Common myeloid progenitor, CD34-positive (primary cell): ENCODE data around the gene RETREG1.

Source experiments
- CTCF ChIA-PET: fragments of 350-600 bp; sonication (Branson Sonifier 250); formaldehyde crosslinking; loops from one replicate; lab custom pipeline; 2021; ENCODE audit warnings: antibody characterized with exemption; lab: Charles Lee
- POLR2A ChIA-PET: fragments of 350-600 bp; sonication (Branson Sonifier 250); formaldehyde crosslinking; loops from one replicate; lab custom pipeline; 2021; ENCODE audit warnings: antibody characterized with exemption; lab: Charles Lee
- DNase-seq, 3 donors: peaks; one replicate each; pipeline versions ENCODE4 v3.0.0 to v3.0.0-alpha.2; 2013
- H3K27ac ChIP-seq, 2 experiments: 1 replicate in 1 of 2; 2 replicates in 1 of 2; pipeline ENCODE4 v1.7.0; 2013; ENCODE audit warnings: inconsistent platforms in 2 of 2, low read length in 2 of 2, mild to moderate bottlenecking in 2 of 2, low read depth in 1 of 2, moderate library complexity in 1 of 2; ENCODE audit not compliant: severe bottlenecking in 2 of 2, insufficient read depth in 1 of 2, poor library complexity in 1 of 2
- H3K27me3 ChIP-seq, 5 experiments: replicated peaks in 2 of 5; 1 replicate in 3 of 5; 2 replicates in 2 of 5; pipeline versions ENCODE4 v1.6.1 to v1.7.0; 2013; ENCODE audit warnings: low read length in 4 of 5, mild to moderate bottlenecking in 2 of 5, moderate library complexity in 2 of 5, inconsistent platforms in 1 of 5; ENCODE audit not compliant: insufficient read depth in 5 of 5, control insufficient read depth in 4 of 5
- H3K36me3 ChIP-seq, 4 experiments: 1 replicate in 2 of 4; 2 replicates in 2 of 4; pipeline versions ENCODE4 v1.6.1 to v1.7.0; 2013; ENCODE audit warnings: low read length in 3 of 4, control low read depth in 1 of 4, mild to moderate bottlenecking in 1 of 4; ENCODE audit not compliant: control insufficient read depth in 4 of 4, insufficient read depth in 4 of 4
- H3K4me1 ChIP-seq, 4 experiments: 1 replicate in 3 of 4; 2 replicates in 1 of 4; pipeline versions ENCODE4 v1.6.1 to v1.7.1; 2013; ENCODE audit warnings: low read length in 3 of 4, mild to moderate bottlenecking in 3 of 4, control low read depth in 1 of 4, inconsistent platforms in 1 of 4, moderate library complexity in 1 of 4; ENCODE audit not compliant: control insufficient read depth in 4 of 4, insufficient read depth in 4 of 4; ENCODE audit errors: control extremely low read depth in 1 of 4
- H3K4me3 ChIP-seq, 7 experiments: 1 replicate in 4 of 7; 2 replicates in 3 of 7; pipeline versions ENCODE4 v1.5.1 to v1.7.0; 2013; ENCODE audit warnings: mild to moderate bottlenecking in 7 of 7, low read length in 6 of 7, moderate library complexity in 6 of 7, inconsistent platforms in 2 of 7, low read depth in 2 of 7, control low read depth in 1 of 7; ENCODE audit not compliant: insufficient read depth in 4 of 7, control insufficient read depth in 1 of 7; ENCODE audit errors: extremely low read depth in 1 of 7
- H3K9me3 ChIP-seq, 5 experiments: 1 replicate in 4 of 5; 2 replicates in 1 of 5; pipeline versions ENCODE4 v1.6.1 to v1.7.1; 2013; ENCODE audit warnings: low read length in 4 of 5, mild to moderate bottlenecking in 2 of 5, inconsistent platforms in 1 of 5, low read depth in 1 of 5, moderate library complexity in 1 of 5; ENCODE audit not compliant: control insufficient read depth in 4 of 5, insufficient read depth in 2 of 5; ENCODE audit errors: control extremely low read depth in 1 of 5
- WGBS: methylation state at CpG from one replicate; pipeline ENCODE4 v1.1.5; 2013; ENCODE audit not compliant: insufficient coverage; 5-methylcytosine and 5-hydroxymethylcytosine counted together

RETREG1 gene

GRCh38 chr5:16557477-16557876 lies 59.3 kb downstream of the RETREG1 start:
- ChIA-PET CTCF (no interaction called here), POLR2A (no interaction called here)
- no peak overlapping the region for H3K4me3 ChIP-seq
- no peak overlapping the region for H3K27ac ChIP-seq
- DNase-seq = no peak
- no peaks in the 10 kb centered on the region for H3K27me3 ChIP-seq
- H3K4me1 ChIP-seq = no peaks in the 10 kb centered on the region
- no peaks in the 10 kb centered on the region for H3K36me3 ChIP-seq
- no peaks in the 10 kb centered on the region for H3K9me3 ChIP-seq
- WGBS = 100% methylated on average over 2 of the region's 4 CpGs

GRCh38 chr5:16554110-16554509 lies 62.7 kb downstream of the RETREG1 start:
- Histone ChIP-seq H3K4me1 (no peaks in the 10 kb centered on the region), H3K27me3 (no peaks in the 10 kb centered on the region), H3K4me3 (no peak overlapping the region), H3K27ac (no peak overlapping the region), H3K36me3 (no peaks in the 10 kb centered on the region), H3K9me3 (no peaks in the 10 kb centered on the region)
- CTCF ChIA-PET = interaction anchor here (0.7 kb wide), 1 partner anchor 112 kb away, joined by 3 read pairs; no protein-coding TSS in a partner anchor
- WGBS = 100% methylated on average over 6 of the region's 8 CpGs
- POLR2A ChIA-PET = no interaction called here
- no peak for DNase-seq

DNA sequence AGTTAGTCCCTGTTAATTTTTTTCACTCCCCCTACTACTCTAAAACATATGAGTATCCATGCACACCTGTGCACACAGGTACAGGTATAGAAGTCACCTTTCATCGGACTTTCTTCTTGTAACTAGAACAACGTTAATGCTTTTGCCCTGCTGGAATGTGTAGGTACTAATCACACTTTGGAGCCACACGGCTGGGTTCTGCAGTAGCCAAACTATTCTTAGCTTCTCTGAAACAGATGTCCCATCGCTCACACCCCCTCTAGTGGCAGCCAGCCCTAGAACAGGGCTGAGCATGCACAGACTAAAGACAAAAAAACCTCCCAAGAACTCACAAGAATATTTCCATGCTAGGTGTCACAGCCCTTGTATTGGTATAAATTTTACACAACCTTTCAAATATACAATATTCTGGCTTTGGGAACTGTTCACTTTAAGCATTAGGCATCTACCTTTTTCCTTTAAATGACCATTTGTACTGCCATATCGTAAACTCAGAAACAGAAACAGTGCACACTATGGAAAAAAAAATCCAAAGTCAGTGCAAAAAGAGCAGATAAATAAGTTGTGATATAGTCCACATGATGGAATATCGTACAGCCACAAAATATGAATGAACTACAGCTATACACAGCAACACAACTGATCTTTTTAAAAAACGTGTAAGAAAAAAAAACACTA lies 64.0 kb downstream of the RETREG1 start:
- DNase-seq = peak; percentile 36 to 74 (median 69)
- CTCF ChIA-PET = interaction anchor here (0.6 to 1.8 kb wide), 5 partner anchors 9 to 523 kb away, joined by 3 to 9 read pairs (median 3); no protein-coding TSS in a partner anchor
- Histone ChIP-seq H3K27me3 (no peaks in the 10 kb centered on the region), H3K9me3 (no peaks in the 10 kb centered on the region), H3K36me3 (no peaks in the 10 kb centered on the region), H3K4me1 (no peaks in the 10 kb centered on the region), H3K27ac (no peak overlapping the region), H3K4me3 (no peak overlapping the region)
- POLR2A ChIA-PET = no interaction called here
- WGBS = 21% methylated on average over 4 of the region's 7 CpGs

DNA sequence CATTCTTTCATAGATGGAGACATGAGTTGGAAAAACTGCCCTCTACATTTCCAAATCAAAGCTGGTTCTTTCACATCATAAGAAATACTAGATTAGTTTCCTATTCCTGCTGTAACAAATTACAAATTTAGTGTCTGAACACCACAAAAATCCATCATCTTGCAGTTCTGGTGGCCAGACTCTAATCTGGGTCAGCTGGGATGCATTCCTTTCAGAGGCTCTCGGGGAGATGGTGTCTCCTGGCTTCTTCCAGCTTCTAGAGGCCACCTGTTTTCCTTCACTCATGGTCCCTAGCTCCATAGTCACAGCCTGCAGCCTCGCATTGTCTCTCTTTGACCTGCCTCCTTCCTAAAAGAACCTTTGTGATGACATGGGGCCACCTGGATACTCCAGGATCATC lies 65.2 kb downstream of the RETREG1 start:
- POLR2A ChIA-PET = no interaction called here
- Histone ChIP-seq H3K27me3 (no peaks in the 10 kb centered on the region), H3K9me3 (no peaks in the 10 kb centered on the region), H3K4me3 (no peak overlapping the region), H3K27ac (no peak overlapping the region), H3K36me3 (no peaks in the 10 kb centered on the region), H3K4me1 (no peaks in the 10 kb centered on the region)
- CTCF ChIA-PET = interaction anchor here (0.7 to 1.8 kb wide), 7 partner anchors 8 to 96 kb away, joined by 3 to 9 read pairs (median 4); no protein-coding TSS in a partner anchor
- WGBS = 92% methylated on average over 2 of the region's 2 CpGs
- DNase-seq = no peak

DNA sequence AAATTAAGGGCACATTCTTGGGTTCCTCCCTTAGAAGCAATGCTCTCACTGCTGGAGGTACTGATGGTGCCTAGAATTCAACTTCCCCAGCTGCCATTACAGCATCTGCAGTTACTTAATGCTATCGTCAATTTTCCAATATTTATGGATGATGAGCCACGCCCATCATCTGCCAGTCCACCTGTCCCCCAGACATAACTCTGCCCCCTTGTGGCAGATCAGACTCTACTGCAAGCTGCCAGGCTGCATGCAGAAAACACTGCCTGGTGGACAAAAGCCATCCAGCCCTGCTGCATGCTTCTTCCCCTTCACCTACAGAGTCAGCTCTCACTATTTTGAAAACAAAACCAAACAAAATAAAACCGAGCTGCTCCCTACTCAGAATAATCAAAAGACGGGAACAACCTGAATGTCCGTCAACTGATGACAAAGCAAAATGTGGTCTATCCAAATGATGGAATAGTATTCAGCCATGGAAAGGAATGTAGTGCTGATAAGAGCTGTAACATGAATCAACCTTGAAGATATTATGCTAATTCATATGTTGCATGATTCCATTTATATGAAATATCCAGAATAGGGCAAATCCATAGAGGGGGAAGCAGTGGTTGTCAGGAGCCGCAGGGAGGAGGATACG lies 66.4 kb downstream of the RETREG1 start:
- POLR2A ChIA-PET = no interaction called here
- DNase-seq = peak; percentile 22 to 51 (median 34)
- CTCF ChIA-PET = interaction anchor here (0.6 to 1.7 kb wide), 5 partner anchors 13 to 95 kb away, joined by 3 to 6 read pairs (median 3); no protein-coding TSS in a partner anchor

DNA sequence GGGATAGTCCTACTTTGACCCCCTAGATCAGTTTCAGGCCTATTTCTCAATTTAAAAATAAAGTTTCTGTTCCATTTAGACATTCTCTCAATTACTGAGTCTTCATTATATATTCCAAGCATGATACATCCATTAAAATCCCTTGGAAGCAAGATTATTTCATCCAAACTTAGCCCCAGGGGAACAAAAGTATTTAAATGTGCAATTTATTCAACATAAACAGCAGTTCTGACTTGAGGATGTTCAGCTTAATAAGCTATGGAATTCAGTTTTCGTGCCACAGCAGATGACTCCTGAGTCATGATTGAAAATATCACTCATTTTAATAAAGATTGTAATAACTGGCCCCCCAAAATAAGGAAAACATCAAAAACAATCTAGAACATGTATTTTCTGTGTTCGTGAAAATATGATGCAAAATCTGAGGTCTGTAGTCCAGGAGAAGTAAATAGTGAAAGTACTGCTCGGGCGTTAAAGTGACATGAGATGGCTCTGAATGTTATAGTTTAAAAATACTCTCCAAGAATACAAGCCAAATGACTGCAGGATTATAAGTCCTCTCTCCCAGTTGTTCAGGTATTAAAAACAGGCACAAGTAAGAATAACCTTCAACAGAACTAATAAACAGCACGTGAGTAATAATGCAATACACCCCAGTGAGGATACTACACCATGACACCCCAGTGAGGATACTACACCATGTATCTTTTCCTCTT lies 67.1 kb downstream of the RETREG1 start:
- Histone ChIP-seq H3K9me3 (no peaks in the 10 kb centered on the region), H3K36me3 (no peaks in the 10 kb centered on the region), H3K27ac (no peak overlapping the region), H3K4me1 (no peaks in the 10 kb centered on the region), H3K27me3 (no peaks in the 10 kb centered on the region), H3K4me3 (no peak overlapping the region)
- ChIA-PET POLR2A (no interaction called here), CTCF (interaction anchor here (1.0 to 1.3 kb wide), 2 partner anchors 10 to 59 kb away, joined by 3 to 8 read pairs; no protein-coding TSS in a partner anchor)
- no peak for DNase-seq
- 100% methylated on average over 1 of the region's 5 CpGs for WGBS

More for the DNA sequence above, 66.4 kb downstream of the RETREG1 start:
- Histone ChIP-seq H3K4me3 (no peak overlapping the region), H3K27ac (no peak overlapping the region), H3K36me3 (no peaks in the 10 kb centered on the region), H3K27me3 (no peaks in the 10 kb centered on the region), H3K4me1 (no peaks in the 10 kb centered on the region), H3K9me3 (no peaks in the 10 kb centered on the region)
- WGBS = 85% methylated on average over 7 of the region's 7 CpGs
